Esophagus muscularis mucosa (tissue), 4 donors: ENCODE data around the gene HNRNPH3. TPM values are rescaled to one million over a fixed set of nuclear protein-coding genes. Genes with fewer than 3 reads are reported as not detected.

ENCODE experiments used
- DNase-seq: peaks from one replicate; pipeline ENCODE4 v3.0.0-alpha.2; 2017; ENCODE audit errors: extremely low spot score
- H3K27ac ChIP-seq, 4 donors: fragments of 200-600 bp; sonication (generic); replicated peaks in 1 of 4; 1 replicate in 3 of 4; 2 replicates in 1 of 4; pipeline ENCODE4 v1.5.1; 2016 to 2019; ENCODE audit warnings: mild to moderate bottlenecking in 1 of 4
- H3K27me3 ChIP-seq, 4 donors: fragments of 200-600 bp; sonication (generic); one replicate each; pipeline versions ENCODE4 v1.5.1 to v1.6.0; 2016 to 2019
- H3K36me3 ChIP-seq, 4 donors: fragments of 200-600 bp; sonication (generic); one replicate each; pipeline ENCODE4 v1.5.1; 2016 to 2019
- H3K4me1 ChIP-seq, 4 donors: fragments of 200-600 bp; sonication (generic); one replicate each; pipeline ENCODE4 v1.5.1; 2016 to 2019
- H3K4me3 ChIP-seq, 4 donors: fragments of 200-600 bp; sonication (generic); 1 replicate in 2 of 4; 2 replicates in 2 of 4; pipeline ENCODE4 v1.5.1; 2016 to 2019; ENCODE audit warnings: mild to moderate bottlenecking in 4 of 4, moderate library complexity in 1 of 4
- H3K9me3 ChIP-seq, 4 donors: fragments of 200-600 bp; sonication (generic); 1 replicate in 3 of 4; 2 replicates in 1 of 4; pipeline ENCODE4 v1.5.1; 2016 to 2019
- CTCF ChIP-seq, 3 experiments: fragments of 200-600 bp in 2 of 3; fragments of 450-650 bp in 1 of 3; sonication (generic) in 2 of 3; IDR thresholded peaks; one replicate each; pipeline ENCODE4 v1.5.1; 2017 to 2019; ENCODE audit warnings: antibody characterized with exemption in 3 of 3, mild to moderate bottlenecking in 2 of 3, moderate library complexity in 1 of 3
- EP300 ChIP-seq: sonication (generic); formaldehyde crosslinking; IDR thresholded peaks from one replicate; pipeline ENCODE4 v1.6.1; 2017; ENCODE audit warnings: antibody characterized with exemption
- POLR2A ChIP-seq: fragments of 450-650 bp; IDR thresholded peaks from one replicate; pipeline ENCODE4 v1.6.1; 2017; ENCODE audit warnings: antibody characterized with exemption, moderate library complexity, mild to moderate bottlenecking, low read depth
- POLR2AphosphoS5 ChIP-seq, 2 donors: sonication (generic); formaldehyde crosslinking; IDR thresholded peaks; one replicate each; pipeline ENCODE4 v1.6.1; 2017; ENCODE audit warnings: antibody characterized with exemption in 2 of 2
- WGBS: methylation state at CpG from one replicate; pipeline ENCODE4 v1.1.5; 2018; 5-methylcytosine and 5-hydroxymethylcytosine counted together
- intact Hi-C: fragments of 100-400 bp; cut with DNase I; formaldehyde crosslinking; loops from one replicate; pipeline ENCODE4 v1.15.1; 2023
- total RNA-seq, 4 donors: library from RNA; depleted of rRNA; stranded (reverse); fragments of >200 nt; gene quantifications; one replicate each; pipeline versions ENCODE4 v1.1.0 to v1.2.1, GENCODE V29; 2016

Gene HNRNPH3
- total RNA-seq, 4 donors from 2014 or later: 41.3 to 81.8 (median 61.7) TPM

- TF ChIP-seq POLR2AphosphoS5 (IDR thresholded peaks at IDR 0.05): no peak
- no peak for TF ChIP-seq EP300
- no peak for TF ChIP-seq POLR2A
- TF ChIP-seq CTCF (IDR thresholded peaks at IDR 0.05): no peak
- 67% methylated on average over 7 of the region's 7 CpGs for WGBS
- Histone ChIP-seq H3K36me3 (peaks cover 29 to 40% (median 37%) of the 10 kb centered on the region in 4 donors), H3K4me1 (peaks cover 45 to 62% (median 55%) of the 10 kb centered on the region in 4 donors), H3K27ac (no peak overlapping the region), H3K27me3 (no peaks in the 10 kb centered on the region), H3K4me3 (peak overlapping the region in 3 of 4 donors; percentile 92 to 98 (median 95)), H3K9me3 (no peaks in the 10 kb centered on the region)
- intact Hi-C loops: no loop called here
- DNase-seq: no peak
Observed at GRCh38 chr10:68336754-68337351, 5.0 kb downstream of the HNRNPH3 start.

GRCh38 chr10:68340358-68341080, 8.7 kb downstream of the HNRNPH3 start:
- intact Hi-C loops: no loop called here
- Histone ChIP-seq H3K9me3 (no peaks in the 10 kb centered on the region), H3K4me1 (peaks cover 29 to 45% (median 37%) of the 10 kb centered on the region in 4 donors), H3K36me3 (peaks cover 52 to 73% (median 70%) of the 10 kb centered on the region in 4 donors), H3K27ac (no peak overlapping the region), H3K27me3 (no peaks in the 10 kb centered on the region), H3K4me3 (no peak overlapping the region)
- DNase-seq: no peak
- TF ChIP-seq CTCF (IDR thresholded peaks at IDR 0.05) (no peak), POLR2A (no peak), EP300 (no peak), POLR2AphosphoS5 (IDR thresholded peaks at IDR 0.05) (no peak)
- 92% methylated on average over 8 of the region's 8 CpGs for WGBS

- peaks cover 57 to 93% (median 78%) of the 10 kb centered on the region in 4 donors for H3K36me3 ChIP-seq
- intact Hi-C loops: no loop called here
Observed at GRCh38 chr10:68342909-68343516, 11.1 kb downstream of the HNRNPH3 start.

GRCh38 chr10:68345621-68346020, 13.8 kb downstream of the HNRNPH3 start:
- Histone ChIP-seq H3K4me3 (no peak overlapping the region), H3K27me3 (no peaks in the 10 kb centered on the region), H3K27ac (no peak overlapping the region), H3K9me3 (no peaks in the 10 kb centered on the region), H3K36me3 (peaks cover 46 to 80% (median 68%) of the 10 kb centered on the region in 4 donors), H3K4me1 (peaks cover 0 to 5% (median 0%) of the 10 kb centered on the region in 4 donors)
- TF ChIP-seq POLR2AphosphoS5 (IDR thresholded peaks at IDR 0.05) (no peak), EP300 (no peak), POLR2A (no peak), CTCF (IDR thresholded peaks at IDR 0.05) (no peak)
- no peak for DNase-seq
- intact Hi-C loops: no loop called here
- 90% methylated on average over 4 of the region's 4 CpGs for WGBS

More at GRCh38 chr10:68342909-68343516, 11.1 kb downstream of the HNRNPH3 start:
- H3K4me3 ChIP-seq: no peak overlapping the region
- H3K4me1 ChIP-seq: peaks cover 4 to 20% (median 12%) of the 10 kb centered on the region in 4 donors
- H3K27ac ChIP-seq: no peak overlapping the region
- TF ChIP-seq POLR2AphosphoS5 (IDR thresholded peaks at IDR 0.05): no peak
- no peak for TF ChIP-seq POLR2A
- no peak for TF ChIP-seq CTCF (IDR thresholded peaks at IDR 0.05)
- TF ChIP-seq EP300: no peak
- no peaks in the 10 kb centered on the region for H3K27me3 ChIP-seq
- no peak for DNase-seq
- H3K9me3 ChIP-seq: no peaks in the 10 kb centered on the region
- WGBS: 85% methylated on average over 3 of the region's 3 CpGs
